COLO829 (cell line): ENCODE measurements around the gene LEFTY2.
"Not testable (repeated sequence)": the region's sequence is repeated elsewhere in the genome, so short reads cannot be mapped to it uniquely, and the experiment has no call there.

Source experiments
- DNase-seq: peaks from one replicate; pipeline ENCODE4 v3.0.0; 2012; ENCODE audit warnings: low spot score

Gene LEFTY2

GRCh38 chr1:225953315-225953714 is 12.3 kb upstream of the LEFTY2 start:
- no peak for DNase-seq

GRCh38 chr1:225950905-225951497 is 10.0 kb upstream of the LEFTY2 start:
- DNase-seq = no peak

- DNase-seq = no peak
Measured at GRCh38 chr1:225949041-225949440, 8.0 kb upstream of the LEFTY2 start.

GRCh38 chr1:225946803-225947202 is 5.8 kb upstream of the LEFTY2 start:
- DNase-seq = no peak

- DNase-seq = no peak
Measured at GRCh38 chr1:225946082-225946620, 5.1 kb upstream of the LEFTY2 start.

GRCh38 chr1:225945564-225945963 is 4.5 kb upstream of the LEFTY2 start:
- DNase-seq = no peak

- no peak for DNase-seq
Measured at GRCh38 chr1:225944951-225945350, 3.9 kb upstream of the LEFTY2 start.

GRCh38 chr1:225944387-225944786 is 3.4 kb upstream of the LEFTY2 start:
- DNase-seq = no peak

- DNase-seq = no peak
Measured at GRCh38 chr1:225943582-225943981, 2.6 kb upstream of the LEFTY2 start.

GRCh38 chr1:225942574-225942973 is 1.6 kb upstream of the LEFTY2 start:
- DNase-seq = no peak

- DNase-seq = no peak
Measured at GRCh38 chr1:225941942-225942222, 862 bp upstream of the LEFTY2 start.

- no peak for DNase-seq
Measured at GRCh38 chr1:225940385-225941151, 452 bp downstream of the LEFTY2 start.

GRCh38 chr1:225939939-225940310 is 1.1 kb downstream of the LEFTY2 start:
- not testable (repeated sequence) for DNase-seq

GRCh38 chr1:225939097-225939938 is 1.7 kb downstream of the LEFTY2 start:
- not testable (repeated sequence) for DNase-seq

- DNase-seq = no peak
Measured at GRCh38 chr1:225937048-225937968, 3.7 kb downstream of the LEFTY2 start.

- DNase-seq = no peak
Measured at GRCh38 chr1:225936523-225936922, 4.5 kb downstream of the LEFTY2 start.

- DNase-seq = not testable (repeated sequence)
Measured at GRCh38 chr1:225936086-225936485, 4.9 kb downstream of the LEFTY2 start.

GRCh38 chr1:225934711-225935110 is 6.3 kb downstream of the LEFTY2 start:
- no peak for DNase-seq

- no peak for DNase-seq
Measured at GRCh38 chr1:225933072-225933471, 7.9 kb downstream of the LEFTY2 start.

GRCh38 chr1:225931270-225932136 is 9.5 kb downstream of the LEFTY2 start:
- DNase-seq = no peak

GRCh38 chr1:225930566-225930965 is 10.5 kb downstream of the LEFTY2 start:
- no peak for DNase-seq
